GM06990 (cell line): ENCODE data around the gene CBLN3.

Experiments
- DNase-seq: peaks from one replicate; pipeline ENCODE4 v3.0.0-alpha.2; 2011; ENCODE audit not compliant: insufficient read length; ENCODE audit errors: extremely low read depth
- H3K27me3 ChIP-seq: replicated peaks from 2 replicates; pipeline ENCODE4 v1.6.0; 2011; ENCODE audit warnings: low read length; ENCODE audit not compliant: control insufficient read depth, insufficient read depth
- H3K36me3 ChIP-seq: 2 replicates; pipeline ENCODE4 v1.5.1; 2011; ENCODE audit warnings: low read length; ENCODE audit not compliant: control insufficient read depth, insufficient read depth
- H3K4me3 ChIP-seq: replicated peaks from 2 replicates; pipeline ENCODE4 v1.5.1; 2011; ENCODE audit warnings: low read depth, mild to moderate bottlenecking, control low read depth, low read length
- TF ChIP-seq, protein P1 (sequence below): IDR thresholded peaks from 2 replicates; pipeline ENCODE4 v1.5.1; 2011; ENCODE audit warnings: low read length, control low read depth, mild to moderate bottlenecking, inconsistent platforms; ENCODE audit not compliant: insufficient read depth, poor library complexity, severe bottlenecking

Gene CBLN3

DNA sequence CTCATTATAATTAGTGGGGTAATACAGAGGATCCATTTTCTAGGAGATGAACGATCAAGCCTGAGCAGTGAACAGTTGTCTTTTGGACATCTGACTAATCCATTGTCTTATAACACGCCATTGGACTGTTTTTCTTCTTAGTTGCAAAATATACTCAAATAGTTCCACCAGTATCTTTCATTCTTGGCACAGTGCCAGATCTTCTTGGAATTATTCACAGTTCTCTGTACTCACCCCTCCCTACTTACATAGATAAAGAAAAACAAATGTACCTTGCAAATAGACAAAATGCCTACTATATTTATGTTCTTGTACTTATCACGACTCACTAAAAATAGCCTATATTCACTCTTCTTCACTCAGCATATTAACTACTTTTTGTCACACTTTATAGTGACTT, 3.8 kb downstream of the CBLN3 start:
- Histone ChIP-seq H3K27me3 (no peaks in the 10 kb centered on the region), H3K4me3 (no peak overlapping the region), H3K36me3 (no peaks in the 10 kb centered on the region)
- DNase-seq, result no peak
- TF ChIP-seq, protein P1, sequence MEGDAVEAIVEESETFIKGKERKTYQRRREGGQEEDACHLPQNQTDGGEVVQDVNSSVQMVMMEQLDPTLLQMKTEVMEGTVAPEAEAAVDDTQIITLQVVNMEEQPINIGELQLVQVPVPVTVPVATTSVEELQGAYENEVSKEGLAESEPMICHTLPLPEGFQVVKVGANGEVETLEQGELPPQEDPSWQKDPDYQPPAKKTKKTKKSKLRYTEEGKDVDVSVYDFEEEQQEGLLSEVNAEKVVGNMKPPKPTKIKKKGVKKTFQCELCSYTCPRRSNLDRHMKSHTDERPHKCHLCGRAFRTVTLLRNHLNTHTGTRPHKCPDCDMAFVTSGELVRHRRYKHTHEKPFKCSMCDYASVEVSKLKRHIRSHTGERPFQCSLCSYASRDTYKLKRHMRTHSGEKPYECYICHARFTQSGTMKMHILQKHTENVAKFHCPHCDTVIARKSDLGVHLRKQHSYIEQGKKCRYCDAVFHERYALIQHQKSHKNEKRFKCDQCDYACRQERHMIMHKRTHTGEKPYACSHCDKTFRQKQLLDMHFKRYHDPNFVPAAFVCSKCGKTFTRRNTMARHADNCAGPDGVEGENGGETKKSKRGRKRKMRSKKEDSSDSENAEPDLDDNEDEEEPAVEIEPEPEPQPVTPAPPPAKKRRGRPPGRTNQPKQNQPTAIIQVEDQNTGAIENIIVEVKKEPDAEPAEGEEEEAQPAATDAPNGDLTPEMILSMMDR, result no peak

DNA sequence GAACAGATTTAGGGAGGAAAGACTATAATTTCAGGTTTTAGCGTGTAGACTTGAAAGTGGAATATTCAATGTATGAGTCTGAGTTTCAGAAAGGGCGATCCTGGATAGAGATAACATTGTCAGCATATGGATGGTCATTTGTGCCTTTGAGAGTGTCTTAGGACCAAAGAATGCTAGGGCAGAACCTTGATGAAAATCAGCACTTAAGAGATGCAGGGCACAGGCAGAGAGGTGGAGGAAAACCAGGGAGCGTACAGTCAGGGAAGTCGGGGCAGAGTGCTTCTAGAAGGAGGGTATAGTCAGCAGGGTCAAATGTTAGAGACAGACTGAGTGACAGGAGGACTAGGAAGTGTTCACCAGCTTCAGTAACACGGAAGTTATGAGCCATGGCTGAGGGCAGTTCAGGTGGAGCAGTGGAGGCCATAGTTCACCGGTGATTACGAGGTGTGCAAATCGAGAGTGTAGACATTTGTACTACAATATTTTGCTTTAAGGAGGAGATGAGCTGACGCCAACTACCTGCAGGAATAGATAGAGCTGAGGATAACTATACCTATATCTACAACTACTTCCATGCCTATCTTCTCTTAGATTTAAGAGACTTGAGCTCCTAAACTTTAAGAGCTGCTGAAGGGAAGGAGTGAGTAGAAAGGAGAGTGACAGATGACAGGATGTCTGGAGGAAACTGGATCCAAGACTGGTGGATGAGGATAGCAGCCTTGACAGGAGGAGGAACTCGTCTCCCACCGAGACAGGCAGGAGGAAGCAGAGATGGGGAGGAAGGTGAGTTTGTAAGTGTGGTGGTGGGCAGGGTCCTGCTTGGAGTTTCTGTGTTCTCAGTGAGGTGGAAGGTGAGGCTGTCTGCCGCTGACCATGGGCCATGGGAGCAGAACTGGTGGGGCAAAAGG, 6.5 kb downstream of the CBLN3 start:
- Histone ChIP-seq H3K36me3 (no peaks in the 10 kb centered on the region), H3K4me3 (no peak overlapping the region), H3K27me3 (no peaks in the 10 kb centered on the region; the same call in 1 of the 2 replicates)
- TF ChIP-seq, protein P1, result no peak
- DNase-seq, result no peak

DNA sequence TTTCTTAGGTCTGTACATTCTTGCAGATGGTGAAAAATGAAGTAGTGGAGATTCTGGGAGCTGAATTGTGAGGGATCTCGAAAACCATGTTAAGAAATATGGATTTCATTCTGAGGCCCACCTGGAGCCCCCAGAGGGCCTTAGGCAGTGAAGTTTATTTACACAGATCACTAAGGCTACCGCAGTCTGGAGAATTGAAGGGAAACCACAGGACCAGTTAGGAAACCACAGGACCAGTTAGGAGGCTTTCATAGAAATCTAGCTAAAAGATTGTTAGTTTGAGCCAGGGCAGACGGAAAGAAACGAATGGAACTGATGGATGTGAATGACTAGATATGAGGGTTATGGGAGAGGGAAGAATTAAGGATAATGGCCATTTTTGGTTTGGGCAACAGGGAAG, 7.2 kb downstream of the CBLN3 start:
- TF ChIP-seq, protein P1, result no peak
- H3K36me3 ChIP-seq, result no peaks in the 10 kb centered on the region
- H3K4me3 ChIP-seq, result no peak overlapping the region
- no peaks in the 10 kb centered on the region; the same call in 1 of the 2 replicates for H3K27me3 ChIP-seq
- DNase-seq, result no peak

DNA sequence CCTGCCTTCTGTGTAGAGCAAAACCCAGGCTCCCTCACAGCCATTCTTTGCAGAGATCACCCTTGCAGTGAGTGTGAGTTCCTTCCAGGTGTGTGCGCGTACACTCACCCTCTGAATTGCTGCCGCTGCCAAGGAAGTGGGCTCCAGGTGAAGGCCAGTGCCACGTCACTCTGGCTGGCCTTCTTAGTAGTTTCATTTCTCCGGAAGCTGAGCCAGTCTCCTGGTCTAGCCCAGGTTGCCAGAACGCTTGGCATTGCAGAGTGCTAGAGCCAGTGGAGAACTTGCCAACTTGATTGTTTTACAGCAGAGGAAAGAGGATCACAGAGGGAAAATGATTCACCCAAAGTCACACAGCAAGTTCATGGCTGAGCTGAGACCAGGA, 11.0 kb downstream of the CBLN3 start:
- no peaks in the 10 kb centered on the region for H3K36me3 ChIP-seq
- H3K4me3 ChIP-seq, result no peak overlapping the region
- H3K27me3 ChIP-seq, result no peaks in the 10 kb centered on the region; the same call in 1 of the 2 replicates
- no peak for DNase-seq
- TF ChIP-seq, protein P1, result no peak

DNA sequence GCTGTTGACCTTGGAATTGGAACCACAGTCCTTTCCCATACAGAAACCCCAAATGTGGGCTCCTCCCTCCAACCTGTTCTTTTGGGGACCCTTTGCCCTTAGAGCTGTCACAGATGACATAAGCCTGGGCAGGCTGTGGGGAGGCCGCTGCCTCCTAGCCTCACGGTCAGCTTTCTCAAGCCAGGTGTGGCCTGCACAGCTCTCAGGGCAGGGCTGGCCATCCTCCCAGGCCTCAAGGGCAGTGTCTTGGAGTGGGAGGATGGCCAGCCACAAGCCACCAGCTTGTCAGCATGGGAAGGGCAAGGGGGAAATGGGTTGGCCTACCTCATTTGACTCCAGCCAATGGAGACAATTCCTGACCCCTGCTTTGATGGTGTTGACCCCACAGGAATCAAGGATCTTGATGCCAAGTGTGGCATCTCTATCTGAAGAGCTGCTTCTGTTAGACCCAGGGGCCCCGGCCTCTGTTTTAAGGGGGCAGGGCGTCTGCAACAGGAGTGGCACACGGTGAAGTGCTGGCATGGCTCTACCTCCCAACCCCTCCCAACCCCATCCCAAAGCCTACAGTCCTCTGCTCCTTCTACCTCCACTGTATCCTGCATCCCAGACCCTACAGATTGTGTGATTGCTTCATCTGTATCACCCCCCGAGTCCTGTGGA, 11.5 kb downstream of the CBLN3 start:
- no peak for DNase-seq
- Histone ChIP-seq H3K4me3 (no peak overlapping the region), H3K36me3 (no peaks in the 10 kb centered on the region), H3K27me3 (no peaks in the 10 kb centered on the region; the same call in 1 of the 2 replicates)
- TF ChIP-seq, protein P1, result no peak
